ENCODE measurements around the gene SNRPA1.

The SNRPA1 gene

DNA sequence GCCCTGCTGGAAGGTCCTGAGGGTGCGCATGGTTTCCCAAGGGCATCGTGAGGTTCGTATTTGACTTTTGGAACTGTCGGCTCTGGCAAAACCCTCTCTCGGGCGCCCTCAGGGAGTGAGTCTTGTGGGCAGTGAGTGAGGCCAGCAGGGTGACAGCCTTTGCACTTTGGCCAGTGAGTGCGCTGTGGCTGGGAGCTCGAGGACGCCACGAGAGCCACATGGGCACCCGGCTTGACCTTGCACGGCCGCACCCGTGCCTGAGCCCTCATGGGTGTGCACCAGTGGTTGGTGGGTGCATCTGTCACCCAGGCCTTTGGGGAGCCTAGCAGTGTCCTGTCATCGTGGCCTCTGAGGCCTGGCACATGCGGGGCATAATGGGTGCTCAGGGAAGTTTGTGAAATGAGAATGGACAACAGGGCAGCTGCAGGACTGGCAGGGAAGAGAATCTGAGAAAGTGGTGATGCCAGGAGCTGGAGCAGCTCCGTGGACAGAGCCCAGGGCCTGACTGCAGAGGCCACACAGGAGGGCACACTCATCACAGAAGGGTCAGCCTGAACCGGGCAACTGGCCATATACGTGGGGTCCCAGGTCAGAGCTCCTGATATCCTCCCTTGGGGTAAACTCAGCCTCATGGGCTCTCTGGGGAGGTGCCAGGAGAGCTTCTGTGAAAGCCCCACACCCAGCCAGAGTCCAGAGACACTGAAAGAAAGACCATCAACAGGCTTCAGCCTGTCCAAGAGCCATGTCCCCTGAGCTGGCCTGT, 30.4 kb upstream of the SNRPA1 start:
- no peak for DNase-seq (ENCODE audit: low read depth)
- no peak overlapping the region for H3K4me3 ChIP-seq (ENCODE audit: control insufficient read depth, low read depth, low read length)
- TF ChIP-seq, protein P1, sequence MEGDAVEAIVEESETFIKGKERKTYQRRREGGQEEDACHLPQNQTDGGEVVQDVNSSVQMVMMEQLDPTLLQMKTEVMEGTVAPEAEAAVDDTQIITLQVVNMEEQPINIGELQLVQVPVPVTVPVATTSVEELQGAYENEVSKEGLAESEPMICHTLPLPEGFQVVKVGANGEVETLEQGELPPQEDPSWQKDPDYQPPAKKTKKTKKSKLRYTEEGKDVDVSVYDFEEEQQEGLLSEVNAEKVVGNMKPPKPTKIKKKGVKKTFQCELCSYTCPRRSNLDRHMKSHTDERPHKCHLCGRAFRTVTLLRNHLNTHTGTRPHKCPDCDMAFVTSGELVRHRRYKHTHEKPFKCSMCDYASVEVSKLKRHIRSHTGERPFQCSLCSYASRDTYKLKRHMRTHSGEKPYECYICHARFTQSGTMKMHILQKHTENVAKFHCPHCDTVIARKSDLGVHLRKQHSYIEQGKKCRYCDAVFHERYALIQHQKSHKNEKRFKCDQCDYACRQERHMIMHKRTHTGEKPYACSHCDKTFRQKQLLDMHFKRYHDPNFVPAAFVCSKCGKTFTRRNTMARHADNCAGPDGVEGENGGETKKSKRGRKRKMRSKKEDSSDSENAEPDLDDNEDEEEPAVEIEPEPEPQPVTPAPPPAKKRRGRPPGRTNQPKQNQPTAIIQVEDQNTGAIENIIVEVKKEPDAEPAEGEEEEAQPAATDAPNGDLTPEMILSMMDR (conservative IDR thresholded peaks at IDR 0.05; ENCODE audit: control insufficient read depth, insufficient read depth, low read depth, low read length): no peak

DNA sequence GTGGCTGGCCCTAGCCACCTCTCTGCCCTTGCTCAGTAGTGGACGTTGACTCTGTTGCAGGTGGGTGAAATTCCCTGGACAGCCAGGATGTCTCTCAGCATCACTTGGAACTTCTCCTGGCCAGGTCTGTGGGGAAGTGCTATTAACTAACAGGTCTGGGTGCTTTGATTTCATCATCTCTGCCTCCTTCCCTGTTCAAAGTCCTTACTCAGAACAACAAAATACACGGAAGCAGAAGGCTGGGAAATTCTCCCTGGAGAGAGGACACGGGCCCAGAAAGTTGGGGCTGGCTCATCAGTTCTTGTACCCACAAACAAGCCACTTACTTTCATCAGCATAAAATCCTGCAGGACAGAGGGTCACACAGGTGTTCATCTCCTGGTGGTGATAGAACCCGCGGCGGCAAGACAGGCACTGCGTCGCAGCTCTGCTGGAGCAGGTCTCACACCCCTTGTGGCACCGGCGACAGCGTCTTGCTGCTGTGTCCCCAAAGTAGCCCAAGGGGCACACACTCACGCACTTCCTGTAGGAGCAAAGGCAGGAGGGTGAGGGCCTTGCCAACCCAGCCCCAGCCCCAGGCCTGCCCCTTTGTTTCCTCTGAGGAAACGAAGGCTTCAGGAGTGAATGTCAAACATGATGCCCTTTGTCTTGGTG, 29.6 kb upstream of the SNRPA1 start:
- TF ChIP-seq, protein P1 (conservative IDR thresholded peaks at IDR 0.05; ENCODE audit: control insufficient read depth, insufficient read depth, low read depth, low read length): no peak
- no peak for DNase-seq (ENCODE audit: low read depth)
- no peak overlapping the region for H3K4me3 ChIP-seq (ENCODE audit: control insufficient read depth, low read depth, low read length)

DNA sequence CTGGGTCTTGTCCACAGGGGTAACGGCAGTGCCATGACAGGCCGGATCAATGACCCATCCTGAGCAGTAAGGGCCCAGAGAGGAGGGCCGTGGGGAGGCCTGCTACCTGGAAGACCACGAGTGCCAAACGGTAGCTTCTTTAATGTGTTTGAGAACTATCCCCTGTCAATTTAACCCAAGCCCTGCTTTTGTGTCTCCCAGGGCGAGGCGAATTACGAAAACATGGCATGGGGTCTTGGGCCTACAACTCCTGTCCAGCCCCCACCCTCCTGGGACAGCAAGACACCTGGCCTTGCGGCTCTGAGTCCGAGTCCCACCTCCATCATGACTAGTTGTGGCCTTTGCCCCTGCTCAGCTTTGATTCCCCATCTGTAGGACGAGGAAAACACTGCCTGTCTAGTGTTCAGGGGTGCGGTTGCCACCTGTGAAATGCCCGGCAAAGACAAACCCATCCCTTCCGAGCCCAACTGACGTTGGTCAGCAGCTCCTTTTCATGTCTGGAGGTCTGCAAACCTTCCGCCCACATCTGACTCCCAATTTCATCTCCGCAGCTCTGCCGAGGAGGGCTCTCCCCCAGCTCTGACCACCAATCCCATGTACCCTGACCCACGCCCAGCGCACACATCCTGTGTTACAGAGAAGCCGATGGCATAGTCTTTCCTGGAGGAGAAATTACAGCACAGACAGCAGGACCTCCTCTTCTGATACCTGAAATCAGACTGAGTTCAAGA, 28.9 kb upstream of the SNRPA1 start:
- no peak for DNase-seq (ENCODE audit: low read depth)
- TF ChIP-seq, protein P1 (conservative IDR thresholded peaks at IDR 0.05; ENCODE audit: control insufficient read depth, insufficient read depth, low read depth, low read length): no peak
- H3K4me3 ChIP-seq (ENCODE audit: control insufficient read depth, low read depth, low read length): no peak overlapping the region

DNA sequence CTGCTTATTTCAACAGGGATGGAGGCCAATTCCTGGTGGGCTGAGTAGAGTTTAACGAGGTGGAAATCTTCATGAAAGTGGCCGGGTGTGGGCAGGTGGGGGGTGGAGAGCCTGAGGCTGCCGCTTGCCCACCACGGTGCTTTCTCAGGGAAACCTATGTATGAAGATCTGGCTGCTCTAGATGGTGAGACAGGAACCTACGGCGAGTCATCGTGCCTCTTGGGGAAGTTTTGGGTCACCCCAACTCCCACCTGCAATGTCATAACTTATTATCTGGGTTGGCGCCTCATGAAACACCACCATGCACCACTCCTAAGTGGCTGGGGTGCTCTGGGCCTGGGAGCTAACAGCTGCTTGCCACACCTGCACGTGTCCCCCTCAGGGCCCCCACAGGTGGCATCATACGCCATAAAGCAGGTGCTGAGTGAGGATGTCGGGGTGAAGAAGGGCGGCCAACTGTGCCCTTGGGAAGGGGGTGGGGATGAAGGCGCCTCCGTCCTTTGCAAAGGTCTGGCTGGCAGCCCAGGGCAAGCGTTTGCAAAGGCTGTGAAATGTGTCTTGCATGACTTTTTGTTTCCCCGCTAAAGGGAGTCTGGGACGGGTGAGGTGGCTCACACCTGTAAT, 27.9 kb upstream of the SNRPA1 start:
- no peak overlapping the region for H3K4me3 ChIP-seq (ENCODE audit: control insufficient read depth, low read depth, low read length)
- no peak for DNase-seq (ENCODE audit: low read depth)

DNA sequence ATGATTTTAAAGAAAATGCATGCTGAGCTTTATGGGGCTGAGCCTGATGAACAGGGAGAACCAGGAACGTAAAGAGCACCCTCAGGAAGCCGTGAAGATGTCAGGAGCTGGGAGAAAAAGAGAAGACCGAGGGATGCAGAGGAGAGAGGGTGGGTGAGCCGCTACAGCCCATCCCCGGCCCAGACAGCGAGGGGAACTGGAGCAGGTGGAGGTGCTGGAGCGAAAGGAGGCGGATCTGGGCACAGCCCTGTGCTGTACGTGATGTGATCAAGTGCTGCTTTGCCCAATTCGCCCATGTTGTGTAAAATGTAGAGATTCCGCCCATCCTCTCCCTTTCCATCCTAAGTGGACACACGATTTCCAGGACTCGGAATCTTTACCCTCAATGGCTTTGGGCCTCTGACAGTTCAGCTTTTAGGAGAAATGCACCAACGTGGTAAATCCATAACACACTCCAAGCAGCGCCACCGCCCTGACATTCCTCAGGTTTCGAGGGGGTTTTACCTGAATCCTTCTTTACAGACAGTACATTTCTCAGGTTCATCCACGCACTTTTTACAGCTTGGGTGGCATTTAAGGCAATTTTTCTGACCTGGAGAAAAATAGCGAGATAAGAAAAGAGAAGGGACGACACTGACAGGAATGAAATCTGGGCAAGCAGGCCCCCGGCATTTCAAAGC, 27.1 kb upstream of the SNRPA1 start:
- TF ChIP-seq, protein P1 (conservative IDR thresholded peaks at IDR 0.05; ENCODE audit: control insufficient read depth, insufficient read depth, low read depth, low read length): no peak
- no peak overlapping the region for H3K4me3 ChIP-seq (ENCODE audit: control insufficient read depth, low read depth, low read length)
- no peak for DNase-seq (ENCODE audit: low read depth)

More for the DNA sequence above, 27.9 kb upstream of the SNRPA1 start:
- TF ChIP-seq, protein P1 (conservative IDR thresholded peaks at IDR 0.05; ENCODE audit: control insufficient read depth, insufficient read depth, low read depth, low read length): no peak

DNA sequence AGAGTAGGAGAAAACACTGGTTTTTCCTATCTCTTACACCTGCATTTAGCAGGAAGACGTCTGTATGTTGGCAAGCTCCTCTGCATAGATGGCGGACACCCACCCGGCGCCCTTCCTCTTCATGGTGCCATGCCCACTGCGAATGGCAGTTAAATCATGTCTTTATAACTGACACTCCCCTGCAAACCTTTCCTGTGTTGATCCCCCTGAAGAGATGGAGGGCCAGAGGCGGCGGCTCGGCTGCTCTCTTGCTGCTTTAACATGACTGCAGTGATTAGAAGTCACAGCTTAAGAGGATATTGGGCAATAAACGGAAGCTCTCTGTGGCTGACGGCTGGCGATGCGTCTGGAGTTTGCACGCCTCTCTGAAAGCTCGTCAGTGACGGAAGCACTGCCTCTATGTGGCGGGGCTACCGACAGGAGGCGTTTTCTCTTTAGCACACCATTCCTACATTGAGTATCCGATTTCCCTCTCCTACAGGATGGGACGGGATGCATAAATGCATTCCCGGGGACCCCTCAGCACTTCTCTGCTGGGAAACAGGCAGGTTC, 25.5 kb upstream of the SNRPA1 start:
- peak; percentile 15 for DNase-seq (ENCODE audit: low read depth)
- TF ChIP-seq, protein P1 (conservative IDR thresholded peaks at IDR 0.05; ENCODE audit: control insufficient read depth, insufficient read depth, low read depth, low read length): no peak
- H3K4me3 ChIP-seq (ENCODE audit: control insufficient read depth, low read depth, low read length): no peak overlapping the region
